Activated CD8-positive, alpha-beta memory T cell treated with anti-CD3 and anti-CD28 coated beads, Interleukin-2, amount 50 U/mL, for 24 hours (primary cell): ENCODE data around the gene CNOT2.

Experiments used
- DNase-seq: peaks from one replicate; pipeline ENCODE4 v3.0.0-alpha.2; 2020; ENCODE audit errors: extremely low read depth

The CNOT2 gene

DNA sequence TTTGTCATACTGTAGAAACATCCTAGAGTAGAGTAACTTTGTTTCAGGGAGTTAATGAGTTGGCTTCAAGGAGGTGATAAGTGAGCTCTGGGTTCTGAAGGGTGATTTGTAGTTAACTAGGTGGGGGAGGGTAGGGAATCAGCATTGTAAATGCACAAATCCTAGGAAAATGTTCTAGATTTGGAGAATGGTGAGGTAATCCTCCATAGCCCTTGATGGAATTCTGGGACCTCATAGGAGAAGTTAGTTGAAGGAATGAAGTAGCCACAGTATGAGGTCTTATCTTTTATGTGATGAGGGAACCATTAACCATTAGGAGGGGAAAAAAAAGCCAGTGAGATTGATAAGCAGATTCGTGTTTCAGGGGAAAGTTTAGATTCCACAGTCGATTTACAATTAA is 8.0 kb downstream of the CNOT2 start:
- DNase-seq, result no peak

GRCh38 chr12:70251661-70252060 is 8.4 kb downstream of the CNOT2 start:
- DNase-seq, result no peak

GRCh38 chr12:70252832-70253231 is 9.6 kb downstream of the CNOT2 start:
- no peak for DNase-seq

GRCh38 chr12:70254225-70254624 is 11.0 kb downstream of the CNOT2 start:
- DNase-seq, result no peak

DNA sequence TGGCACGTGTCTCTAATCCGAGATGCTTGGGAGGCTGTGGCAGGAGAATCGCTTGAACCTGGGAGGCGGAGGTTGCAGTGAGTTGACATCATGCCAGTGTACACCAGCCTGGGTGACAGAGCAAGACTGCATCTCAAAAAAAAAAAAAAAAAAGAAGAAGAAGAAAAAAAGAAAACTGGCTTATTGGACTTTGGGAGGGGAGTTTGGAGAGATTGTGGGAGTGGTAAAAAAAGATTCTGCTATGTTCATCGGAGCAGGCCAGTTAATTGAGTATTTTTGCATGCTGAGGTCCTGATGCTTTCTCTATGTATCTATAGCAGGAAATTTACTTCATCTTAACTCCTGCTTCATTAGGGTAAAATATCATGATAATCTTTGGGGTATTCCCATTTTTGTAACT is 11.6 kb downstream of the CNOT2 start:
- no peak for DNase-seq

DNA sequence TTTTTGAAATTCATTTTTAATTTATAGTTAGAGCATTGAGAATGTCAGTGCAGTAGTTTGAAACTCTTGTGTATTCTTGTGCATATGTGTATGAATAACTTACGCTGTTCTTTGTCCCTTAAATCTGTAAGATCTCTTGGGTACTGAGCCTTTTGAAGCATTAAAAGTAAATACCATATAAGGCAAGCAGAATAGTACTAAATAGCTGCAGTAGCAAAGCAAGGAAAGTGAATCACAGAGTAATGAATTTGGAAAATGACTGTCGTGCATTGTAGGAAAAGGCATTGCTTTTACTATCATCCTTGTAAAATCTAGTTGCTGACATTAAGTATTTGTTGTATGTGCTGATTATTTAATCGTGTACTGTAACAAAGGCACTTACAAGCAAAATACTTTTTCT is 12.1 kb downstream of the CNOT2 start:
- DNase-seq, result no peak

DNA sequence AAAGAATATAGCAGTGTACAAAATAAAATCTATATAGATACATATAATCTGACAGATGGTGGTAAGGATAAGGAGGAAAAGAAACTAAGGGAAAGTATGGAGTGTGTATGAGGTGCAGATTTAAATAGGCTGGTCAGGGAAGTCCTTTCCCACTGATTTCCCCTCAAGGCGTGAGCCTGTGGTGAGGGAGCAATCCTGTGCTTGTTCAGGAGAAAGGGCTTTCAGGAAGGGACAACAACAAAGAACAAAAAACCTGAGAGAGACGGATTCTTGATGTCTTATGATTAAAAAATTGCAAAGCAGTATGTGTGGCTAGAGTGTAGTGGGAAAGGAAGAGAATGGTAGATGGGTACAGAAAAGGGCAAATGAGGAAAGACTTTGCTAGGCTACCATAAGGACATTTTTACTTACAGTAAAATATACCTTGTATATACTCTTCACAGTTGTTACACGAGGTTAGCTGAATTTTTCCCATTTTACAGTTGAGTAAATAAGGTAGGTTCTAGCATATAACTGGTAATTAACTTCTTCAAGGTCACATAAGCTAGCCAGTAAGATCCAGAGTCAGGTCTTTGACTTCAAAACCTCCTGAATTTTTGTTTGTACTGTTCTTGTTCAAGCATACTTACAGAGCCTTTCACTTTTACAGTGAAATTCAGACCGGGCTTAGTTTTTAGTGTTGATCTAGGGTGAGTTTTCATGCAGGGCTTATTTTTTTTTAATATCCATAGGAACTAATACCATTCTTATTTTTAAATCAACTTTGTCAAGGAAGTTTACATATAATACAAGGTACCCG is 15.6 kb downstream of the CNOT2 start:
- no peak for DNase-seq

DNA sequence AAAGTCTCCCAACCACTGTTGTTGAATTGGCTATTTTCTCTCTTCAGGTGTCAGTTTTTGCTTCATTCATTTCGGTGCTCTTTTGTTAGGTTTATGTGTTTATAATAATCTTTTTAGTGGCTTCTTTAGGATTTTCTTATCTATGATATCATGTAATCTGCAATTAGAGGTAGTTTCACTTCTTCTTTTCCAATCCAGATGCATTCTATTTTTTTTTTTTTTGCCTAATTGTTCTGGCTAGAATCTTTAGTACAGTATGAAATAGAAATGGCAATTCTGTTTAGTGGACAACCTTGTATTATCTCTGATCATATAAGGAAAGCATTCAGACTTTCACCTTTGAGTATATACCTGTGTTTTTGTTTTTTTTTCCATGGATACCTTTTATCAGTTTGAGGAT is 17.4 kb downstream of the CNOT2 start:
- no peak for DNase-seq

GRCh38 chr12:70264067-70264867 is 21.0 kb downstream of the CNOT2 start:
- DNase-seq, result no peak

- DNase-seq, result no peak
Observed at GRCh38 chr12:70265132-70265531, 21.9 kb downstream of the CNOT2 start.

GRCh38 chr12:70267550-70267949 is 24.3 kb downstream of the CNOT2 start:
- no peak for DNase-seq

- DNase-seq, result no peak
Observed at GRCh38 chr12:70268972-70269371, 25.7 kb downstream of the CNOT2 start.

DNA sequence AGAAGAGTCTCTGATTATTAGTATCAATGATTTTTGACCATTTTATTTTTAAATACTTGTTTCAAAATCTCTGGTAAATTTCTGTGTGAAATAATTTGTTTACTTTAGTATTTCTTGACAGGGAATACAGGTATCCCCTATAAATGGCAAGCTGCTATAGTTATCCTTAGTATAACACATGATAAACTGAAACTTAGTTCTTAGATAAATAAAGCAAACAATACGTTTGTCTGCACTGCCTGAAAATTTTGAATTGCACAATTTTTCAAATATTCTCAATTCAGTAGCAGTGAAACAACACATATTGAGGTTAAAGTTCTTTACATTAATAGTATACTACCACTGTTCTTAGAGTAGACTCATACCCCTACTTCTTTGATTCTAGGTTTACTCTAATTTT is 26.9 kb downstream of the CNOT2 start:
- DNase-seq, result no peak

DNA sequence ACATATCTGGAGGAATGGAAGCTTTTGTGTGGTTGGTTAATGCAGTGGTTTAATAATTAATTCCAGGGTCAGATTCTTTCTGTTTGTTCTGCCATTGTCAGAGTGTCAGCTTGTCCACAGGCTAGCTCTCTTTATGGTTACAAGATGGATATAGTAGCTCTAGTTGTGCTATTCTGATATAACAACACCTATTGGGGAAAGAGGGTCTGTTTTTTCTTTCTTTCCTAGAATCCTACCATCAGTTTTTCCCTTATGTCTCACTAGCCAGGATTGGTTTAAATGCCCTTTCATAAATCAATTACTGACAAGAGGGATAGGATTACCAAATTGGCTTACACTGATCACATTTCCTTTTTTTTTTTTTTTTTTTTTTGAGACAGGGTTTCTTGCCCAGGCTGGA is 27.8 kb downstream of the CNOT2 start:
- no peak for DNase-seq

- DNase-seq, result no peak
Observed at GRCh38 chr12:70272510-70272909, 29.3 kb downstream of the CNOT2 start.

DNA sequence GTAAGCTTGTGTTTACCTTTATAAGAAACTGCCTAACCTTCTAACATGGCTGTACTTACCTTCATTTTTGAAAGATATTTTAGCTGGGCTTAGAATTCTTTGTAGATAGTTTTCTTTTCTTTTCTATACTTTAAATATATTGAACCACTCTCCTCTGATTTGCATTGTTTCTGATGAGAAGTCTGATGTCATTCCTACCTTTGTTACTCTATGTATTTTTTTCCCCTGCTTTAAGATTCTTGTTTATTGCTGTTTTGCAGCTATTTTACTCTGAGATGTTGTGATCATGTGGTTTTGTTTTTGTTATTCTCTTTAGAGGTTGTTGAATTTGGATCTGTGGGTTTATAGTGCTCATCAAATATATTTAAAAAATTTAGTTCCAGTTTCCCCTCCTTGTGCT is 31.8 kb downstream of the CNOT2 start:
- no peak for DNase-seq

- no peak for DNase-seq
Observed at GRCh38 chr12:70277973-70278372, 34.7 kb downstream of the CNOT2 start.

- no peak for DNase-seq
Observed at GRCh38 chr12:70278945-70279344, 35.7 kb downstream of the CNOT2 start.

GRCh38 chr12:70283232-70283631 is 40.0 kb downstream of the CNOT2 start:
- DNase-seq, result no peak

GRCh38 chr12:70288817-70289216 is 45.6 kb downstream of the CNOT2 start:
- DNase-seq, result no peak

GRCh38 chr12:70290116-70290515 is 46.9 kb downstream of the CNOT2 start:
- DNase-seq, result no peak

GRCh38 chr12:70292017-70292776 is 49.0 kb downstream of the CNOT2 start:
- DNase-seq, result no peak
